Measurements from ENCODE around the gene TANC1. TPM values are rescaled to one million over a fixed set of nuclear protein-coding genes. Genes with fewer than 3 reads are reported as not detected.

TANC1 gene
- total RNA-seq, 4 donors from 2014 or later, result 20.6 to 64.8 (median 31.5) TPM

DNA sequence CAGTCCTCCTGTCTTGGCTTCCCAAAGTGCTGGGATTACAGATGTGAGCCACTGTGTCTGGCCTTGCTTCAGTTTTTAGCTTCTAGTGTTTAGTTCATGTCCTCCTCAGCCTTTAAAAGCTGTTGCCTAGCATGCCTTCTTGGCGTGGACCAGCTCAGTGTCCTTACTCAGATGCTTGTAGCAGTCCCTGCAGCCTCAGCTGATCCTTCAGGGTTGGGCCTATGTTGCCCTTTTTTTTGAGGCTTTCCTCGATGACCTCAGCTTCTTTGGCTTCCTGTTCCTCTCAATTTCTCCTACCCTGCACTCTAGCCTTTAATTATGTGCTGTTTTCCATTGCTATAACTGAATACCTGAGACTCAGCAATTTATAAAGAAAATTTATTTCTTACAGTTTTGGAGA is 57.7 kb downstream of the TANC1 start:
- TF ChIP-seq, protein P1, sequence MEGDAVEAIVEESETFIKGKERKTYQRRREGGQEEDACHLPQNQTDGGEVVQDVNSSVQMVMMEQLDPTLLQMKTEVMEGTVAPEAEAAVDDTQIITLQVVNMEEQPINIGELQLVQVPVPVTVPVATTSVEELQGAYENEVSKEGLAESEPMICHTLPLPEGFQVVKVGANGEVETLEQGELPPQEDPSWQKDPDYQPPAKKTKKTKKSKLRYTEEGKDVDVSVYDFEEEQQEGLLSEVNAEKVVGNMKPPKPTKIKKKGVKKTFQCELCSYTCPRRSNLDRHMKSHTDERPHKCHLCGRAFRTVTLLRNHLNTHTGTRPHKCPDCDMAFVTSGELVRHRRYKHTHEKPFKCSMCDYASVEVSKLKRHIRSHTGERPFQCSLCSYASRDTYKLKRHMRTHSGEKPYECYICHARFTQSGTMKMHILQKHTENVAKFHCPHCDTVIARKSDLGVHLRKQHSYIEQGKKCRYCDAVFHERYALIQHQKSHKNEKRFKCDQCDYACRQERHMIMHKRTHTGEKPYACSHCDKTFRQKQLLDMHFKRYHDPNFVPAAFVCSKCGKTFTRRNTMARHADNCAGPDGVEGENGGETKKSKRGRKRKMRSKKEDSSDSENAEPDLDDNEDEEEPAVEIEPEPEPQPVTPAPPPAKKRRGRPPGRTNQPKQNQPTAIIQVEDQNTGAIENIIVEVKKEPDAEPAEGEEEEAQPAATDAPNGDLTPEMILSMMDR (IDR thresholded peaks at IDR 0.05; ENCODE audit: low read depth), result no peak

DNA sequence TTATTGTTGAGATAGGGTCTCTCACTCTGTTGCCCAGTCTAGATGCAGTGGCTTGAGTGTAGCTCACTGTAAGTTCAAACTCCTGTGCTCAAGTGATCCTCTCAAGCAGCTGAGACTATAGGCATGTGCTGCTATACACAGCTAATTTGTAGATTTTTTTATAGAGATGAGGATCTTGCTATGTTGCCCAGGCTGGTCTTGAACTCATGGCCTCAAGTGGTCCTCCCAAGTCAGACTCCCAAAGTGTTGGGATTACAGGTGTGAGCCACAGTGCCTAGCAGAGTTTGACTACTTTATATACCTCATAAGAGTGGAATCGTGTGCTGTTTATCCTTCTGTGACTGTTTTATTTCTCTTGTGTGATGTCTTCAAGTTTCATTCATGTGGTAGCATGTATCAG is 60.3 kb downstream of the TANC1 start:
- TF ChIP-seq, protein P1 (IDR thresholded peaks at IDR 0.05; ENCODE audit: low read depth), result no peak

DNA sequence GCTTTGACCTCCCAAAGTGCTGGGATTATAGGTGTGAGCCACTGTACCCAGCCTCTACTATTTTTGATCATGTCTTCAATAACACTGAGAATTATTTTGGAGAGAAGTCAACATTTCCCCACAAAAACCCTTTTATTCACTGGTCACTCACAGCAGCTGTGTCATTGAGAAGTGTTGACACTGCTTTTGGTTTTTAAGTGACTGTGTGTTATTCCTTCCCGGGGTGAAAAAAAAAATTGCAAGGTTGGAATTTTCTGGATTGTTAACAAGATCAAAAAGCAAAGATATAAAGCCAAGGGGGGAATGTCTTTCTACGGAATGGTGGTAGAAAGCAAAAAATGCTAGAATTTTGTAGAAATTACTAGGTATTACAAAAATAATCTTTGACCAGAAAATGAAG is 61.5 kb downstream of the TANC1 start:
- TF ChIP-seq, protein P1 (IDR thresholded peaks at IDR 0.05; ENCODE audit: low read depth), result no peak

DNA sequence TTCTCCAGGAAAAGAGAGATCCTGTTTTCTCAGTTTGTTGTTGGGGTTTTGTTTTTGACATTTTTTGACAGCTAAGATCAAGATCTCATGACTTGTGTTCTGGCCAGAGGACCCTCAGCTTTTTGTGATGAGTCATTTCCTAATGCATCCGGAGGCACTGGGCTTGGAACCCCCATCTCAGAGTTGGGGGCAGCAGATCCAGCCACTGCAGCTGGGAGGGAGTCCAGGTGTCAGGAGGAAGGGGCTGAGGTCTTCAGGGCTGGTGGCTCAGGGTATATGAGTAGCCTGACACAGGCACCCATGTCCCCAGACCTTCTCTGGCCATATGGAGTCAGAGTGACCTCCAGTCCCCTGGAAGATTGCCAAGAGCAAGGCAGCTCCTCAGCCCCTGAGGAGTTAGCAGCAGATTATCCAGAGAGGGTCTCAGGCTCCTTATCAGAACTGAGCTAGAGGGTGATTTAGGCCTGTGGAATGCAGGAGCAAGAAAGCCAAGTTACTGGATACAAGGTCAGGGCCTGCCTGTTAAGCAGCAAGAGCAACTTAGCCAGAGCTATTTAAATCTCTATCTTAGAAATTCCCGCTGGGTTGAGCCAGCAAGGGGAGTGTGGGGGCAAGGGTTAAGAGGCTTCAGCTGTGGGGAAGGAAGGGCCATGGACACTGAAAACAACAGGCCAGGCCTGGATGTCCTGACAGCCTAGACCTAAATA is 62.4 kb downstream of the TANC1 start:
- TF ChIP-seq, protein P1 (IDR thresholded peaks at IDR 0.05; ENCODE audit: low read depth), result no peak

DNA sequence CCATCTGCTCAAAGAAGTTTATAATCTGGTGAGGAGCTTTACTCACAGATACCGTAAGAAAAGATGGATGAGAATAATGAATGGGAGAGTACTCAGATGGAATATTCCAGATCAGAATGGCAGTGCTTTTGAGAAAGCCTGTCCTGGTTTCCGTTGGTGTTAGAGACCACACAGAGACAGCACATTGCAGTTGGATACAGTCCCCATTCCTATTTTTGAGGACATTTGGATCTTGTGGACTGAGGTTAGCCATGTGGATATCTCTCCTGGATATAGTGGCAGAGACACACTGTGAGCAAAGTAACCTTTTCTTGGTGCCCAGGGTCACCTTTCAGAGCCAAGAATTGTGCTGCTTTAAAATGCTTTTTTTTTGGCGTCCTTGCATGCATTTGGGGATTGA is 63.7 kb downstream of the TANC1 start:
- TF ChIP-seq, protein P1 (IDR thresholded peaks at IDR 0.05; ENCODE audit: low read depth), result no peak

DNA sequence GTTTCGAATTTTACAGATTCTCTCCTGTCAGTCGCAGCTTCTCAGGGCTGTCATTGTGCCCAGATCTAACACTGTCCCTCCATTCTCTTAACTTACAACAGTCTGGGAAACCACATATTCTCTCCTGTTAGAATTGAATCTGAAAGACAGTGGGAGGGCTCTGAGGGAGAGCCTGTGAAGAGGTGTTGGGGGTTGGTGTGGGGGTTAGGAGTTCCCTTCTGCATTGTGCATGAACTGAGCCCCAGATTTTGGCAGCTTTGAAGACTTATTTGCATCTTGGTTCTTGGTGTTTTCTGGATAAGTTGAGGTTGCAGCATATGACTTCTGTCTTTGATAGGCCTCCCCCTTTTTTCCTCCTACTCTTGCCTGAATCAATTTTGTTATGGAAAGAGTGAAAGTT is 64.1 kb downstream of the TANC1 start:
- TF ChIP-seq, protein P1 (IDR thresholded peaks at IDR 0.05; ENCODE audit: low read depth), result no peak

DNA sequence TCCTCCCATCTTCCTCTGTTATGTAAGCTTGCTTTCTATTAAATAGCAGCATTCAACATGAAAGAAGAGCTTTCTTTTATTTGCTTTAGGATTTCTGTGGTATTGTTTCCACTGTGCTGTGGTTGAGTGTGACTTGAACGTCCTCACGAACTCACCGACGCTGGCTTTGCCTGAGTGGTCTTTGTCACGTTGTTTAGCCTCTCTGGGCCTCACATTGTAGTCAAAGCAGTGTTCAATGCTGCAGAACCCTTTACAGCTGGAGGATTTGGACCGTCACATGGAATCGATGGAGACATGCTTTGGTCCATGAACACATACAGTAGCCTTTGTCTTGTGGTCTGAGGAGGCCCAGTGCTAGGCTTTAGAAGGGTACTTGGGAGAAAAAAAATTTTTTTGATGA is 66.3 kb downstream of the TANC1 start:
- TF ChIP-seq, protein P1 (IDR thresholded peaks at IDR 0.05; ENCODE audit: low read depth), result no peak

Measured in subcutaneous adipose tissue (tissue), 4 donors.